GM21737 (cell line): ENCODE results near the gene ASB2.

Experiments used
- ATAC-seq: cut with Tn5 transposase; IDR thresholded peaks from one replicate; pipeline ENCODE4 v1.9.1; 2021; ENCODE audit warnings: mild to moderate bottlenecking, moderate library complexity; ENCODE audit not compliant: unreplicated experiment

Gene ASB2

GRCh38 chr14:93930296-93930988 lies 45.9 kb downstream of the ASB2 start:
- ATAC-seq = no peak

GRCh38 chr14:93929657-93930056 lies 46.7 kb downstream of the ASB2 start:
- ATAC-seq = no peak

GRCh38 chr14:93929048-93929535 lies 47.3 kb downstream of the ASB2 start:
- ATAC-seq = no peak

- ATAC-seq = no peak
Measured at GRCh38 chr14:93928184-93929047, 48.0 kb downstream of the ASB2 start.

- no peak for ATAC-seq
Measured at GRCh38 chr14:93927800-93928145, 48.6 kb downstream of the ASB2 start.

- no peak for ATAC-seq
Measured at GRCh38 chr14:93926873-93927799, 49.2 kb downstream of the ASB2 start, which contains the start of gene FAM181A. TSS of gene FAM181A (plus strand) at chr14:93927344. CDS start at chr14:93928286, 942 bp downstream.

GRCh38 chr14:93926245-93926872 lies 50.0 kb downstream of the ASB2 start:
- no peak for ATAC-seq

GRCh38 chr14:93925374-93925895 lies 50.9 kb downstream of the ASB2 start:
- no peak for ATAC-seq

- ATAC-seq = no peak
Measured at GRCh38 chr14:93924592-93925355, 51.6 kb downstream of the ASB2 start.

GRCh38 chr14:93923626-93924025 lies 52.7 kb downstream of the ASB2 start:
- no peak for ATAC-seq

- no peak for ATAC-seq
Measured at GRCh38 chr14:93921001-93921806, 55.2 kb downstream of the ASB2 start.

GRCh38 chr14:93917141-93917540 lies 59.2 kb downstream of the ASB2 start:
- no peak for ATAC-seq

GRCh38 chr14:93916498-93916897 lies 59.9 kb downstream of the ASB2 start:
- ATAC-seq = no peak

GRCh38 chr14:93915800-93916199 lies 60.6 kb downstream of the ASB2 start:
- no peak for ATAC-seq

GRCh38 chr14:93915070-93915705 lies 61.2 kb downstream of the ASB2 start:
- no peak for ATAC-seq

GRCh38 chr14:93914278-93914677 lies 62.1 kb downstream of the ASB2 start:
- no peak for ATAC-seq

GRCh38 chr14:93912782-93913181 lies 63.6 kb downstream of the ASB2 start:
- no peak for ATAC-seq

- no peak for ATAC-seq
Measured at GRCh38 chr14:93911975-93912615, 64.3 kb downstream of the ASB2 start.
